Right lobe of liver (tissue), 4 donors: ENCODE data around the gene RPL31.

Source experiments
- CTCF ChIP-seq, 4 donors: fragments of 200-600 bp in 3 of 4; fragments of 450-650 bp in 1 of 4; IDR thresholded peaks; one replicate each; pipeline versions ENCODE4 v1.5.1 to v1.8.0; 2016 to 2022; ENCODE audit warnings: antibody characterized with exemption in 4 of 4, mild to moderate bottlenecking in 2 of 4
- POLR2A ChIP-seq: fragments of 450-650 bp; IDR thresholded peaks from one replicate; pipeline ENCODE4 v1.6.1; 2017; ENCODE audit warnings: antibody characterized with exemption, mild to moderate bottlenecking
- donor health status: DM: no; HTN: no; CAD: no.
- donor health status: DM: no; HTN: no; CAD: no.
- donor health status: DM: no; HTN: yes; CAD: no.

GRCh38 chr2:100964681-100965169, 37.4 kb upstream of the RPL31 start:
- no peak for TF ChIP-seq CTCF (IDR thresholded peaks at IDR 0.05)
- no peak for TF ChIP-seq POLR2A
